HAP-1 (cell line): ENCODE data around the gene PRKD2.

Source experiments
- DNase-seq, 2 experiments: peaks; one replicate each; pipeline ENCODE4 v3.0.0-alpha.2; 2016 to 2020; ENCODE audit warnings: low spot score in 2 of 2
- H3K27me3 ChIP-seq: fragments of 250-450 bp; sonication (Bioruptor Pico); 2 replicates; pipeline ENCODE4 v1.5.1; 2020; ENCODE audit warnings: low read depth, mild to moderate bottlenecking, moderate library complexity
- H3K36me3 ChIP-seq: fragments of 250-450 bp; sonication (Bioruptor Pico); replicated peaks from 2 replicates; pipeline ENCODE4 v1.5.1; 2020; ENCODE audit warnings: mild to moderate bottlenecking
- H3K4me1 ChIP-seq: fragments of 250-450 bp; sonication (Bioruptor Pico); 2 replicates; pipeline ENCODE4 v1.5.1; 2020; ENCODE audit warnings: mild to moderate bottlenecking
- H3K4me3 ChIP-seq: fragments of 250-450 bp; sonication (Bioruptor Pico); 2 replicates; pipeline ENCODE4 v1.5.1; 2020; ENCODE audit warnings: mild to moderate bottlenecking, moderate library complexity
- H3K9me3 ChIP-seq: fragments of 250-450 bp; sonication (Bioruptor Pico); 2 replicates; pipeline ENCODE4 v1.5.1; 2020; ENCODE audit warnings: mild to moderate bottlenecking, moderate library complexity
- in situ Hi-C: fragments of 300-500 bp; cut with MboI; formaldehyde crosslinking; loops from 3 replicates; pipeline ENCODE4 v1.14.3; 2020; ENCODE audit warnings: low sequenced_read_pairs, inconsistent platforms, mixed read lengths

Gene PRKD2

DNA sequence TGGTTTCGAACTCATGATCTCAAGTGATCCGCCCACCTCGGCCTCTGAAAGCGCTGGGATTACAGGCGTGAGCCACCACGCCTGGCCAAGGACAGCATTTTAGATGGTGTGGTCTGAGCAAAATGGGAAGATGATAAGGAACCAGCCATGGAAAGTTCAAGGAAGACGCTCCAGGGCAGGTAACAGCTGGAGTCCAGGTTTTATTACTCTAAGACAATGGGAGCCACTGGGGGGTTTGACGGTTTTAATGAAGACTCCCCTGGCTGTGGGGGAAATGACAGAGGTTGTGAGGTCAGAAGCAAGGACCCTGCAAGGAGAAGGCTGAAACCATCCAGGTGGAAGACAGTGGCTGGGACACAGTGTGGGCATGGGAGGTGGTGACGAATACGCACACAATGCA lies 20.9 kb downstream of the PRKD2 start:
- no peak for DNase-seq
- Histone ChIP-seq H3K9me3 (no peaks in the 10 kb centered on the region), H3K4me1 (no peaks in the 10 kb centered on the region), H3K27me3 (no peaks in the 10 kb centered on the region), H3K4me3 (no peak overlapping the region), H3K36me3 (peaks cover 84% of the 10 kb centered on the region)
- in situ Hi-C loops = no loop called here

DNA sequence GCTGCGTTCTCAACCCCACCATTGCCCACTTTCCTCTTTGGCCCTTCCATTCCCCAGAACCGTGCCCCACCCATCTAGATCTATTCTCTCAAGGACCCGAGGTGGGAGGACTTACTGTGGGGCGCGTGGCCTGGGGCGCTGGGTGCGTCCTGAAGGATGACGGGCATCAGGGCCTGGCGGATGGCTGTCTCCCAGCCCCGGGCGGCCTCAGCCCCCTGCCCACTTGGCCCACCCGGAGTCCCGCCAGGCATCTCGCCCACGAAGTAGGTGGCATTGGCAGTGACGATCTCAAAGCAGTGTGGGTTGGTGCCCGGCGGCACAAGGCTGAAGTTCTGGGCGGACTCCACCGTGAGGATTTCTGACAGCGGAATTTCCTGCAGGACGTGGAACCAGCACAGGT lies 23.2 kb downstream of the PRKD2 start:
- H3K4me1 ChIP-seq = no peaks in the 10 kb centered on the region
- in situ Hi-C loops = no loop called here
- H3K9me3 ChIP-seq = no peaks in the 10 kb centered on the region
- no peaks in the 10 kb centered on the region for H3K27me3 ChIP-seq
- DNase-seq = no peak
- H3K4me3 ChIP-seq = no peak overlapping the region
- peaks cover 81% of the 10 kb centered on the region for H3K36me3 ChIP-seq

DNA sequence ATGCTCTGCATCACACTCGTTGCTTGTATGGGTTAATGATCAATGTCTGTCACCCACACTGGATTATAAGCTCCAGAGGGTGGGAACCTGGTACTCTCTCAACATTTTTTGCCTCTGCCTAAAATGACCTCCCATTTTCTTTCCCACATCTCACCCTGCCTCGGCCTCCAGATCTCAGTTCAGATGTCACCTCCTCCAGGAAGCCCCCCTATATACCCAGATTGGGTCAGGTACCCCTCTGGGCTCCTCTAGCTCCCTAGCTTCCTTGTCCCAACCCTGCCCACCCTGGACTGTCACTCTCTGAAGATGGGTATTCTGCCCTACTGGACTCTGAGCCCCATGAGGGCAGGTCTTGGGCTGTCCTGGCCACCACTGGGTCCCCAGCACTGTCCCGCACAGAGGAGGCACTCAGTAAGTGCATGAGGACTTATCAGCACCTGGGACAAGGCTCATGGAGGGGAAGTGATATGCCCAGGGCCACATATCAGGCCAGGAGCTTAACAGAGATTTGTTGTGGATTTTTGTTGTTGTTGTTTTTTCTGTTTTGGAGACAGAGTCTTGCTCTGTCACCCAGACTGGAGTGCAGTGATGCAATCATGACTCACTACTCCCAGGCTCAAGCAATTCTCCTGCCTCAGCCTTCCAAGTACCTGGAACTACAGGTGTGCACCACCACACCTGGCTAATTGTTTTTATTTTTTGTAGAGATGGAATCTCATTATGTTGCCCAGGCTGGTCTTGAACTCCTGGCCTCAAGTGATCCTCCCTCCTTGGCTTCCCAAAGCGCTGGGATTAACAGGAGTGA lies 23.8 kb downstream of the PRKD2 start:
- H3K4me3 ChIP-seq = no peak overlapping the region
- peaks cover 79% of the 10 kb centered on the region for H3K36me3 ChIP-seq
- in situ Hi-C loops = no loop called here

GRCh38 chr19:46691948-46692347 lies 25.0 kb downstream of the PRKD2 start:
- H3K9me3 ChIP-seq = no peaks in the 10 kb centered on the region
- no peak for DNase-seq
- H3K4me1 ChIP-seq = no peaks in the 10 kb centered on the region
- no peaks in the 10 kb centered on the region for H3K27me3 ChIP-seq
- H3K36me3 ChIP-seq = peaks cover 86% of the 10 kb centered on the region
- no peak overlapping the region for H3K4me3 ChIP-seq
- in situ Hi-C loops = no loop called here

More for the DNA sequence above, 23.8 kb downstream of the PRKD2 start:
- no peaks in the 10 kb centered on the region for H3K9me3 ChIP-seq
- H3K4me1 ChIP-seq = no peaks in the 10 kb centered on the region
- DNase-seq = no peak
- no peaks in the 10 kb centered on the region for H3K27me3 ChIP-seq

DNA sequence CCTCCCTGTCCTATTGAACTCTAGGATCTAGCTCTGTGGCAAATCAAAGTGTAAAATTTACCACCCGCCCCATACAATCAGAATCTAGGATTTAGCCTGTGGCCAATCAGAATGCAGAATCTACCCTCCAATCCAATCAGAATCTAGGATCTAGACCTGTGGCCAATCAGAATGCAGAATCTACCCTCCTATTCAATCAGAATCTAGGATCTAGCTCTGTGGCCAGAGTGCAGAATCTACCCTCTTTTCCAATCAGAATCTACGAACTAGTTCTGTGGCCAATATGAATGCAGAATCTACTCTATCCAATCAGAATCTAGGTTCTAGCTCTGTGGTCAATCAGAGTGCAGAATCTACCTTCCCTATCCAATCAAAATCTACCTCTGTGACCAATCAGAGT lies 25.8 kb downstream of the PRKD2 start:
- Histone ChIP-seq H3K27me3 (no peaks in the 10 kb centered on the region), H3K4me1 (no peaks in the 10 kb centered on the region), H3K9me3 (no peaks in the 10 kb centered on the region), H3K4me3 (no peak overlapping the region), H3K36me3 (peaks cover 80% of the 10 kb centered on the region)
- no peak for DNase-seq
- in situ Hi-C loops = no loop called here

- H3K4me1 ChIP-seq = no peaks in the 10 kb centered on the region
- no peak overlapping the region for H3K4me3 ChIP-seq
- in situ Hi-C loops = no loop called here
- no peaks in the 10 kb centered on the region for H3K9me3 ChIP-seq
- H3K36me3 ChIP-seq = peaks cover 71% of the 10 kb centered on the region
- DNase-seq = no peak
- no peaks in the 10 kb centered on the region for H3K27me3 ChIP-seq
Observed at GRCh38 chr19:46689358-46689757, 27.6 kb downstream of the PRKD2 start.

- no peaks in the 10 kb centered on the region for H3K27me3 ChIP-seq
- in situ Hi-C loops = no loop called here
- H3K4me1 ChIP-seq = no peaks in the 10 kb centered on the region
- H3K9me3 ChIP-seq = no peaks in the 10 kb centered on the region
- H3K4me3 ChIP-seq = no peak overlapping the region
- no peak for DNase-seq
- peaks cover 61% of the 10 kb centered on the region for H3K36me3 ChIP-seq
Observed at GRCh38 chr19:46687438-46688145, 29.3 kb downstream of the PRKD2 start.

DNA sequence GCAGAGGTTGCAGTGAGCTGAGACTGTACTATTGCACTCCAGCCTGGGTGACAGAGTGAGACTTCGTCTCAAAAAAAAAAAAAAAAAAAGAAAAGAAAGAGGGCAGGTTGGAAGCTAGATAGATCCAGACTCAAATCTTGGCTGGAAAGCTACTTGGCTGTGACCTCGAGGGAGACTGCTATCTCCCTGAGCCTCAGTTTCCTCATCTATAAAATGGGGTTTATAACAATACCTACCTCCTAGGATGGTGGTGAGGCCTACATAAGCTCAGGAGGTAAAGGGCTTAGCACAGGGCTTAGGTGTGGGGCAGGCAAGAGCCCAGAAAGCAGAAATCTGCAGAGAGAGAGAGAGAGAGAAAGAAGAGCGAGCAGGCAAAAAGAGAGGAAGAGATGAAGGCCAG lies 31.7 kb downstream of the PRKD2 start:
- H3K36me3 ChIP-seq = peaks cover 38% of the 10 kb centered on the region
- no peaks in the 10 kb centered on the region for H3K9me3 ChIP-seq
- H3K4me3 ChIP-seq = no peak overlapping the region
- in situ Hi-C loops = no loop called here
- no peak for DNase-seq
- no peaks in the 10 kb centered on the region for H3K4me1 ChIP-seq
- no peaks in the 10 kb centered on the region for H3K27me3 ChIP-seq

GRCh38 chr19:46678110-46678732 lies 38.7 kb downstream of the PRKD2 start:
- peak; percentile 10 to 81 for DNase-seq

GRCh38 chr19:46674416-46675178 lies 42.3 kb downstream of the PRKD2 start:
- no peaks in the 10 kb centered on the region for H3K9me3 ChIP-seq
- no peak overlapping the region for H3K4me3 ChIP-seq
- peak in 1 of 2 experiments; percentile 45 for DNase-seq
- in situ Hi-C loops = no loop called here
- no peaks in the 10 kb centered on the region for H3K27me3 ChIP-seq
- H3K36me3 ChIP-seq = peaks cover 22% of the 10 kb centered on the region
- no peaks in the 10 kb centered on the region for H3K4me1 ChIP-seq

More at GRCh38 chr19:46678110-46678732, 38.7 kb downstream of the PRKD2 start:
- H3K4me3 ChIP-seq = no peak overlapping the region
- no peaks in the 10 kb centered on the region for H3K27me3 ChIP-seq
- in situ Hi-C loops = no loop called here
- H3K4me1 ChIP-seq = no peaks in the 10 kb centered on the region
- no peaks in the 10 kb centered on the region for H3K9me3 ChIP-seq
- peaks cover 27% of the 10 kb centered on the region for H3K36me3 ChIP-seq

GRCh38 chr19:46670813-46671212 lies 46.1 kb downstream of the PRKD2 start:
- no peak overlapping the region for H3K4me3 ChIP-seq
- in situ Hi-C loops = no loop called here
- H3K27me3 ChIP-seq = no peaks in the 10 kb centered on the region
- no peaks in the 10 kb centered on the region for H3K4me1 ChIP-seq
- DNase-seq = no peak
- H3K9me3 ChIP-seq = no peaks in the 10 kb centered on the region
- H3K36me3 ChIP-seq = peaks cover 12% of the 10 kb centered on the region

DNA sequence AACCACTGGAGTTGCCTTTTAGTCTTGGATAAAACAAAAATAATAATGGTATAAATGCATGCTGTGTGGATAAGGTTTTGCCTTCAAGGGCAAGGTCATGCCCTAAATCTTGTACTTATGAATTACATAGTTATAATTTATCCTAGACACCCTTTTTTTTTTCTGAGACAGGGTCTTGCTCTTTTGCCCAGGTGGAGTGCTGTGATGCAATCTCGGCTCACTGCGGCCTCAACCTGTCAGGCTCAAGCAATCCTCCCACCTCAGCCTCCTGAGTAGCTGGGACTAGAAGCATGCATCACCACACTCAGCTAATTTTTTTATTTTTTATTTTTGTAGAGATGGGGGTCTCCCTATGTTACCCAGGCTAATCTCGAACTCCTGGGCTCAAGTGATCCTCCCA lies 48.3 kb downstream of the PRKD2 start:
- Histone ChIP-seq H3K36me3 (no peaks in the 10 kb centered on the region; the same call in 1 of the 2 replicates), H3K27me3 (no peaks in the 10 kb centered on the region), H3K9me3 (no peaks in the 10 kb centered on the region), H3K4me3 (no peak overlapping the region), H3K4me1 (no peaks in the 10 kb centered on the region)
- in situ Hi-C loops = loop anchor here (10.0 kb wide), 1 partner anchor 134 kb away; no protein-coding TSS in a partner anchor
- DNase-seq = no peak

DNA sequence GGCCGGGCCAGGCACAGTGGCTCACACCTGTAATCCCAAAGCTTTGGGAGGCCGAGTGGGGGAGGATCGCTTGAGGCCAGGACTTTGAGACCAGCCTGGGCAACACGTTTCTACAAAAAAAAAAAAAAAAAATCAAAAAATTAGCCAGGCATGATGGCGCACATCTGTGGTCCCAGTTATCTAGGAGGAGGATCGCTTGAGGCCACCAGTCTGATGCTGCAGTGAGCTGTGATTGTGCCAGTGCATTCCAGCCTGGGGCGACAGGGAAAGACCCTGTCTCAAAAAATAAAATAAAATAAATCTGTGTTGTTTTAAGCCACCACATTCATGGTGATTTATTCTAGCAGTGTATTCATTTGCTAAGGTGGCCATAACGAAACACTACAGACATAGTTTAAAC lies 51.8 kb downstream of the PRKD2 start:
- Histone ChIP-seq H3K9me3 (no peaks in the 10 kb centered on the region), H3K4me1 (peaks cover 8% of the 10 kb centered on the region), H3K36me3 (no peaks in the 10 kb centered on the region), H3K27me3 (no peaks in the 10 kb centered on the region), H3K4me3 (no peak overlapping the region)
- DNase-seq = no peak
- in situ Hi-C loops = loop anchor here (10.0 kb wide), 1 partner anchor 130 kb away; no protein-coding TSS in a partner anchor
